ENCODE data around the gene CDY2B.
"Not testable (repeated sequence)": the region's sequence is repeated elsewhere in the genome, so short reads cannot be mapped to it uniquely, and the experiment has no call there.

The CDY2B gene, protein sequence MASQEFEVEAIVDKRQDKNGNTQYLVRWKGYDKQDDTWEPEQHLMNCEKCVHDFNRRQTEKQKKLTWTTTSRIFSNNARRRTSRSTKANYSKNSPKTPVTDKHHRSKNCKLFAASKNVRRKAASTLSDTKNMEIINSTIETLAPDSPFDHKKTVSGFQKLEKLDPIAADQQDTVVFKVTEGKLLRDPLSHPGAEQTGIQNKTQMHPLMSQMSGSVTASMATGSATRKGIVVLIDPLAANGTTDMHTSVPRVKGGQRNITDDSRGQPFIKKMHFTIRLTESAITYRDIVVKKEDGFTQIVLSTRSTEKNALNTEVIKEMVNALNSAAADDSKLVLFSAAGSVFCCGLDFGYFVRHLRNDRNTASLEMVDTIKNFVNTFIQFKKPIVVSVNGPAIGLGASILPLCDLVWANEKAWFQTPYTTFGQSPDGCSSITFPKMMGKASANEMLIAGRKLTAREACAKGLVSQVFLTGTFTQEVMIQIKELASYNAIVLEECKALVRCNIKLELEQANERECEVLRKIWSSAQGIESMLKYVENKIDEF

DNA sequence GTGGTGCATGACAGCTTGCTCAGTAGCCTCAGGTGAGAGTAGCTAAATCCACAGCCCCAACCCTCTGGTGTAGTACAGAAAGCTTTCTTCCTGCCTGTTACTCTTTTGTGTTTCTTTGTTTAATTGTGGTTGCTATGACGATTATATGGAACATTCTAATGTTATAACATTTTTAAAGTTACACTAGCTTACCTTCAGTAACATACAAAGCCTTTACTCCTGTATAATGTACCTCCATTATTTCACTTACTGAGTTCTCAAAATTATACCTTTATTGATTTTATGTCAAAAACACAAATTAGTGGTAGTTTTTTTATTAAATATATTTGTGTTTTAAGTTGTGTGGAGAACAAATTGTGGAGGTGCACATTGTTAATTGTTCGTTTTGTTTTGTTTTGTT lies at the start of gene CDY2B:
Gene CDY2B, minus strand, starts transcription at position 101 of the 400 bp plus-strand sequence. CDS start 328 bp downstream, outside the sequence.
- DNase-seq (ENCODE audit: low read depth); H3K4me3 ChIP-seq (ENCODE audit: low read depth, low read length): not testable (repeated sequence)

DNA sequence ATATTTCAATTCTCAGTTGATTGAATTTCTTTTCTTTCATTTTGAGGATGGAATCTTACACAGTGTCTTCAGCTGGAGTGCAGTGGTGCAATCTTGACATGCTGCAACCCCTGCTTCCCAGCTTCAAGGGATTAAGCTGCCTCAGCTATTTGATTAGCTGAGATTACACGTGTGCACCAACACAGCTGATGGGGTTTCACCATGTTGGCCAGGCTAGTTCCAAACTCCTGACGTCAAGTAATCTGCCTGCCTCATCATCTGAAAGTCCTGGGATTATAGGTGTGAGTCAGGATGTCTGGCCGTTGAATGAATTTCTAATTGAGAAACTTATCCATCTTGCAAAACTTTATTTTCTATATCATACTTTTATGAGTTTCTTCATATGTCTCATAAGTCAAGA lies 28.0 kb upstream of the CDY2B start:
- not testable (repeated sequence) for DNase-seq (ENCODE audit: low read depth); H3K4me3 ChIP-seq (ENCODE audit: low read depth, low read length)

DNA sequence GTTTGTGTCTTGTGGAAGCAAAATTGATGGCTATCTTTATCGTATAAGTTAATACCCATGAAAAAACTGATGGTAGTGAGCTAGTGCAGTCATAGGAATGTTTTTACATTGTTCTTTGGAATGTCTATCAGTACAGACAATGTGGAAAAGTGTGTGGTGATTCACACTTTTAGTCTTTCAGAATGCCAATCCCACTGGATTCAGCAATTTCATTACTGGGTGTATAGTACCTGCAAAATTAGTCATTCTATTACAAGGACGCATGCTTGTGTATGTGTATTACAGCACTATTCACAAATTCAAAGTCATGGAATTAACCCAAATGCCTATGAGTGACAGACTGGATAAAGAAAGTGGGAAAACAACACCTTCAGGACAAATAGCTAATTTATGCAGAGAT lies 27.3 kb upstream of the CDY2B start:
- not testable (repeated sequence) for H3K4me3 ChIP-seq (ENCODE audit: low read depth, low read length); DNase-seq (ENCODE audit: low read depth)

DNA sequence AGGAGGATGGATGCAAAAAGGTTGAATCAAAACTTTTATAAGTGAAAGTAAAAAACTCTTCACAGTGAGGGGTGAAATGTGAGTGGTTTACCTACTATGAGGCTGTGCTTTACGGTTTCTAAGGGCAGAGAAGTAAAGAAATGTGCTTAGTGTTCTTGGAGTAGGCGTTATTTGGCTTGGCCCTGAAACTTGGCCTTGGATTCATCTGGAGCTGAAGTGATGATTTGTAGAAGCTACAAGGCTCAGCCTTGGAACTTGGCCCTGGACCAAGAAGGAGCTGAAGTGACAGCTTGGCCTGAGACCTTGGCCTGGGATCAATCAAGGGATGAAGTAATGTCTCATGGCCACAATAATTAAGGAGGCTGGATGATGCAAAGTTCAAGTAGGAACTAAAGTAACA lies 1.7 kb upstream of the CDY2B start:
- H3K4me3 ChIP-seq (ENCODE audit: low read depth, low read length); DNase-seq (ENCODE audit: low read depth): not testable (repeated sequence)

DNA sequence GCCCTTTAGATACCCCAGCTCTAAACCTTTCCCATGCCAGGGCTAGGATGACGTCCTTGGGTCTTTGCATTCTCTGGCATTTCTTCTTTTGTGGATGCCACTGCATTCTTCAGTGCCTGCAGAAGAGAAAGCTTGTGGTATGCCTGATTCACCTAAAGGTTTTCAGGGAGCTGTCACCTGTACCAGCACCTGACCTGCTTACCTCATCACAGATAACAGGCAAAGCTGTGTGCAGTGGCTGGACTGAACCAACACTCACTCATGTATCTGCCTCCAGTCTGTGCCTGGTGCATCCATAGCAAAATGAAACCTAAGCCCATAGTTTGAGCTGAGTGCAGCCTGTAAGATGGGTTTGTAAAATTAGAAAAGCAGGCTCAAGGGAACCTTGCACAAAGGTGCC lies 3.3 kb downstream of the CDY2B start:
- not testable (repeated sequence) for DNase-seq (ENCODE audit: low read depth)

DNA sequence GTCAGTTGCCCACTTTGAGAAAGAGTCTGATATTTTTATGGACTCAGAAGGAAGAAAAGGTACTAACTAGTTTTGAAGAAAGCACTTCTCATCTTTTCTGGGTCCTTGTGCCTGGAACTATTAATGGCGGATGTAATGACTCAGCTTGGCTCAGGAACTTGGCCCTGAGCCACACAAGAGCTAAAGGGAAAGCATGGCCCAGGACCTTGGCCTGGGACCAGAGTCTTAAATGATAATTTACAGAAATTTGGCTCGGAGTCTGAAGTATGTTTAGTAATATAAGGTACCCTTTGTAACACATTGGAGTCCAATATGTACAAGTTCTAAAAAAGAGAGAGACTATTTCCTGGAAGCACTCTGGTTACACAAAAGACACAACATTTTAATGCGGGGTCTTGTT lies 4.6 kb downstream of the CDY2B start:
- not testable (repeated sequence) for DNase-seq (ENCODE audit: low read depth); H3K4me3 ChIP-seq (ENCODE audit: low read depth, low read length)

More for the DNA sequence above, 3.3 kb downstream of the CDY2B start:
- not testable (repeated sequence) for H3K4me3 ChIP-seq (ENCODE audit: low read depth, low read length)

DNA sequence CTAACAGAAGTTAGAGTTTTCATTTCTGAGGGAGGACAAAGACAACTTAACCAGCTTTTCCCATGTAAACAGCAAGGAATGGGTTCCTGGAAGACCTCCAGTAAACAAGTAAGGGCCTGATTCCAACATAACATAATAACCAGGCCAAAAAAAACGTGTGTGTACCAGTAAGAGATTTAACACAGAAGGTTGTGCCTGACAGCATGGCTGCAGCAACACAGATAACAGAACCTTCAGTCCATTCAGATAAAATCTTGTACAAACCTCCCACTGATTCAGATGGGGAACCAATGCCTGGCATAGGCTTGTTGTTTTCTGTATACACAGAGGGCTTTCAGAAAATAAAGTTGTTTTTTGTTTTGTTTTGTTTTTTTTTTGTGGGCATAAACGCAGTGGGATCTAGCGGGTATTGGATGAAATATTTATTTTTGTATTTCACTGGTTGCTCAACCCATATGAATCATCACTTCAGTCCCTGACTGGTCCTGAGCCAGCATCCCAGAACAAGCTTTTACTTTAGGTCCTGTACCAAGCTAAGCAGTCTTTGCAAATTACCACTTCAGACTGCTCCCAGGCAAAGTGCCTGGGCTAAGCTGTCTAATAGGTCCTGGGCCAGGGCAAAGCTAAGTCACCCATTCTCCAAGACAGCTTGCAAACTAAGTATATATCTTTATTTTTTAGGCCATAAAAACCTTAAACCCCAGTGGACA lies 8.7 kb downstream of the CDY2B start:
- not testable (repeated sequence) for DNase-seq (ENCODE audit: low read depth); H3K4me3 ChIP-seq (ENCODE audit: low read depth, low read length)

DNA sequence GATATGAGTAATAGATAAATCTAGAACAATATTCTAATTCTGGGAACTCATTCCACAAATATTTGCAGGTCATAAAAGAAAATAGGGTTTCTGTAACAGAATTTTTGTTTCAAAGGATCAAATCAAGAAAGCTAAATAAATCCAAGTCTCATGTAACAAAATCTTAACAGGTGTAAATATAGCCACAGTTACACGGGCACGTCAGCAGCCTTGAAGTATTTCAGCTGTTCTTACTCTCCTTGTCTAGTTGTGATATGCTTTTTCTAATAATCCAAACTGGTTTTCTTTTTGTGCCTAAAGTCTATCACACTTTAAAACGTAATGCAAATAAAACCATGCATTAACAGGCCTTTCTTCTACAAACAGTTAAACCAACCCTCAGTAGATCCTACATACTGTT lies 9.3 kb downstream of the CDY2B start:
- DNase-seq (ENCODE audit: low read depth): not testable (repeated sequence)

DNA sequence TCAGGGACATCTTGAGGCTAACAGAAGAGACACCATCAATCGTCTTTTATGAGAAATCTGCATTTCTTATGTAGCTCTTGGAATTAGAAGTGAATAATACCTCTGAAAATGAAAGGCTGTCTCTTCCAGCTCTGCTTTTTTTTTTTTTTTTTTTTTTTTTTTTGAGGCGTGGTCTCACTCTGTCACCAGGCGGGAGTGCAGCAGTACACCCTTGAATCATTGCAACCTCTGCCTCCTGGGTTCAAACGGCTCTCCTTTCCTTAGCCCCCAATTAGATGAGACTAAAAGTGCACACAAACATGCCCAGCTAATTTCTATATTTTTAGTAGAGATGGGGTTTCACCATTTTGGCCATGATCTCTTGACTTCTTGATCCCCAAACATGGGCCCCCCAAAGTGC lies 12.2 kb downstream of the CDY2B start:
- H3K4me3 ChIP-seq (ENCODE audit: low read depth, low read length); DNase-seq (ENCODE audit: low read depth): not testable (repeated sequence)

More for the DNA sequence above, 9.3 kb downstream of the CDY2B start:
- not testable (repeated sequence) for H3K4me3 ChIP-seq (ENCODE audit: low read depth, low read length)

DNA sequence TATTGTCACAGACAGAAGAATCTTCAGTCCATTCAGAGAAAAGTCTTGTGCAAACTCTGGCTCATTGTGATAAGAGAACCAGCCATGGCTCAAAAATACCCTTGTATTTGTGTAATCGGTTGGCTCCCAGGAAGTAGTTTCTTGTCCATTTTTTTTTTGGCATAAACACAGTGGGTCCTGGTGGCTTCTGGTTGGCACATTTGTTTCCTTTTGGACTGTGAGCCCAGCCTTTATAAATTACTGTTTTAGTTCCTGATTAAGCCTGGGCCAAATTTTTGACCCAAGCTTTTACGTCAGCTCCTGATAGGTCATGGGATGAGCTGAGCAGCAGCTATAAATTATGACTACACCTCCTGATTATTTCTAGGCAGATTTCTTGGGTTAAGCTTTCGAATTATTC lies 19.4 kb downstream of the CDY2B start:
- not testable (repeated sequence) for H3K4me3 ChIP-seq (ENCODE audit: low read depth, low read length); DNase-seq (ENCODE audit: low read depth)

DNA sequence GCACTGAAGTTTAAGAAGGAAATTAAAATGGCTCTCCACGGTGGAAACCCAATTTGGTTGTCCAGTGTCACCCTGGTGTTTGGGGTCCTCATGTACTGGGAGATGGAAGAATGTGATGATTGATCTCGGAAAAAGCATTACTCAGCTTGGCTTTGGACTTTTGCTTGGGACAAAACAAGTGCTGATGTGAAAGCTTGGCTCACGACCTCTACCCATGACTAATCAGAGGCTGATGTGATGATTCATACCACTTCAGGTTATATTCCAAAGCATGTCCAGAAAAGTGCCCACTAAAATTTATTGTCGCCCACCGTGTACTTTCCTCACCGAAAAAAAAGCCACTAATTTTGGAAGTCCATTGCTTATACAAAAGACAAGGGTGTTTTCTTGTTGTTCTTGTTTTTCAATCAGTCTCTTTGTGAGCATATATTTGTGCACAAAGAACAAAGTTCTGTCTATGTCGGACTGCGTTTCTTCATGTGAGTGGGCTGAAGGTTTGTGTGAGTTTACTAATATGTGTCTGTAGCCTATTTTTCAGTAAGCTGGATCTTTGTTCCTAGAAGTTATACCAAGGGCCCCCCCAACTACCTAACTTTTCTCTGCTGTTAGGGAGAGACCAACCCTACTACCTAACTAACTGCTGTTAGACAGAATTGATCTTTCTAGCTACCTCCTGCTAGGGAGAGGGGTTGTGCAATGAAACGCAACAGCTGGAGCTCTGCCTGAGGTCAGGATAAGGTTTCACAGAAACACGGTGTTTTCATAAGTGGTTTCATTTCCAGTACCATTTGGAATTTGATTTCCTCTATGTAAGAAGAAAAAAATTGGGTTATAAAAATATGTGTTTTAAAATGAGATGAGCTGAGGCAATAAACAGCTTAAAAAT lies 22.8 kb downstream of the CDY2B start:
- not testable (repeated sequence) for H3K4me3 ChIP-seq (ENCODE audit: low read depth, low read length); DNase-seq (ENCODE audit: low read depth)

DNA sequence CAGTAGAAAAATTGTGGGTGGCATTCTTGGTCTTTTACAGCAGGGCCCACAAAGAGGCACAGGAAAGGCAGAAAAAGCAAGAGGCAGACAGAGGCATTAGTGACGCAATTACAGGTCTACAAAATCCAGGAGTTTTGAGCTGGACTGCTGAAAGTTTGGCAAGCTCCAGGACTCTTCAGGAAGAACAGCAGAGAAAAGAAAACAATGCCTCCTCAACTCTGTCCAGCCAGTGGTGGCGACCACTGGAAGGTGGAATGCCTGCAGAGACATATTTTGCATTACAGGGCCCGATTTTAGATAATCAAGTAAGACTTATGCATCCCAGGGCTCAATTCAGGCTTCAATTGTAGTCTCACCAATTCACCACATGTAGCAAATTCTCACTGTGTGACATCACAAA lies 23.5 kb downstream of the CDY2B start:
- not testable (repeated sequence) for H3K4me3 ChIP-seq (ENCODE audit: low read depth, low read length); DNase-seq (ENCODE audit: low read depth)

DNA sequence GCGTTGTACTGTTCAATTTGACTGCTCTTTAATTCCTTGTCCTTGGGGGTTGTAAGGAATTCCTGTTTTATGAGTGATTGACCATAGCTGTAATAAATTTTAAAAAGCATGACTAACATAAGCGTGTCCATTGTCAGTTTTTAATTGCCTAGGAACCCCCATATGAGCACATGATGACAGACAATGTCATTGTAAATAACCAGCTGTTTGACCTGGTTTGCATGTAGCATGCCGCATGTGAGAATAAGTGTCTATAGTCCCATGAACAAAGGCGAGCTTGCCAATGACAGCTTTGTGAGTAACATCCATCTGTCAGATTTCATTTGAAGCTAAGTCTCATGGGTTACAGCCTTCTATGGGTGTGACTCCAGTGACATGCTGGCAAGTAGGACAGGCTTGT lies 30.9 kb downstream of the CDY2B start:
- DNase-seq (ENCODE audit: low read depth); H3K4me3 ChIP-seq (ENCODE audit: low read depth, low read length): not testable (repeated sequence)

DNA sequence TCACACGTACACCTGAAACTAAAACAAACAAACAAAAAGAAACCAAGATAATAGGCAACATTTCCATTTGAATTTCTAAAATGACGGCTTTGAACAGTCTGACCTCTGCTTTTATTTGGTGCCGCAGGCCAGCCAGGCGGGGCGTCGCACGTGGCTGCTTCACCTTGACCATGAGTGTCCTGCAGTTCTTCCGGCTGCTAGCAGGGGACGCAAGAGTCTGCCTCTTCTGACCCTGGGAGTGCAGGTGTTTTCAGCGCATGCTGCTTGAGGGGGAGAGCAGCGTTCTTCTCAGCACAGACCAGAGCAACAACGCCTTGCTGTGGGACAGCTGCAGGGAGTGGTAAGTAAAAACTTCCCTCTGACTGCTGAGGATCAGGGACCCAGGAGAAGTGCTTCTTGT lies 47.9 kb downstream of the CDY2B start:
- DNase-seq (ENCODE audit: low read depth); H3K4me3 ChIP-seq (ENCODE audit: low read depth, low read length): not testable (repeated sequence)
